ENCODE data around the gene SPNS3. TPM values are rescaled to one million over a fixed set of nuclear protein-coding genes. Genes with fewer than 3 reads are reported as not detected.
A peak's percentile ranks its signal among the peaks of the same experiment; 100 is the strongest.

Gene SPNS3
- total RNA-seq, 2 donors from 2014 or later = 1.8 to 1.9 TPM

- H3K4me3 Mint-ChIP-seq = peak overlapping the region; percentile 84
- ATAC-seq = no peak
- peaks cover 22% of the 10 kb centered on the region for H3K4me1 Mint-ChIP-seq
- H3K9me3 ChIP-seq (ENCODE audit: control insufficient read depth, low read length, poor library complexity, severe bottlenecking) = no peaks in the 10 kb centered on the region
- H3K27me3 Mint-ChIP-seq = no peaks in the 10 kb centered on the region
- H3K36me3 Mint-ChIP-seq (ENCODE audit: low read depth) = peaks cover 2% of the 10 kb centered on the region
- no peak overlapping the region for H3K27ac Mint-ChIP-seq
- DNase-seq = no peak
Observed at GRCh38 chr17:4479982-4480751, 46.4 kb downstream of the SPNS3 start.

GRCh38 chr17:4480929-4481898 lies 47.5 kb downstream of the SPNS3 start:
- H3K4me3 Mint-ChIP-seq = peak overlapping the region; percentile 84
- peaks cover 2% of the 10 kb centered on the region for H3K36me3 Mint-ChIP-seq (ENCODE audit: low read depth)
- H3K4me1 Mint-ChIP-seq = peaks cover 27% of the 10 kb centered on the region
- H3K27ac Mint-ChIP-seq = peak overlapping the region; percentile 77
- DNase-seq (no peak), ATAC-seq (peak; percentile 62)
- no peaks in the 10 kb centered on the region for H3K27me3 Mint-ChIP-seq
- no peaks in the 10 kb centered on the region for H3K9me3 ChIP-seq (ENCODE audit: control insufficient read depth, low read length, poor library complexity, severe bottlenecking)

DNA sequence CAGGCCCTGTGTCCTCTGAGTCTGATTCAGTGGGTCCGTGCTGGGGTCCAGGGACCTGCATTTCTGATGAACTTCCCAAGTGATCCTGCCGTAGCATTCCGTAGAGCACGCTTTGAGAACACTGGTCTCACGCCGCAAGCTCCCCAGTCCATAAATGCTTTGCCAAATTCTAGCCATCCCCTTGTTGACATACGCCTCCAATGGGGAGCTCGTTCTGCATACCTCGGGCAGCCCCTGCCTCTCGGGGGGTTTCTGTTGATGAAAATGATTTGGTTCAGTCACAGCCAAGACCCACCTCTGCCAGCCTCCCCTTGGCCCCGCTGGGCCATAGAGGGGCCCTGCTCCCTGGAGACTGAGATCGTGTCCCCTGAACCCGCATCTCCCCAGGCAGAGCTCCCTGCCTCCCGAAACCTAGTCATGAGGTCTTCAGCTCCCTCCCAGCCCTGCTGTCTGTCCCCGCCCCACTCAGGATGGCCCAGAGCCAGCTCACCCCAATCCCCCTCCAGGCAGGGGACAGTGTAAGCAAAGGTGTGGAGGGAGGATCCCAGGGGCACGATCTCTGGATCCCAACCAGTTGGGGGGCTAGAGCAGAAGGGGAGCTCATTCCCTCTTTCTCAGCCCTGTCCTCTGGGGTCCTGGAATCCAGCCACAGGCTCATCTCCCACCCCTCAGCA lies 48.7 kb downstream of the SPNS3 start:
- H3K27me3 Mint-ChIP-seq = no peaks in the 10 kb centered on the region
- H3K4me3 Mint-ChIP-seq = peak overlapping the region; percentile 63
- H3K9me3 ChIP-seq (ENCODE audit: control insufficient read depth, low read length, poor library complexity, severe bottlenecking) = no peaks in the 10 kb centered on the region
- ATAC-seq (no peak), DNase-seq (no peak)
- H3K27ac Mint-ChIP-seq = peak overlapping the region; percentile 77
- peaks cover 37% of the 10 kb centered on the region for H3K4me1 Mint-ChIP-seq
- no peaks in the 10 kb centered on the region for H3K36me3 Mint-ChIP-seq (ENCODE audit: low read depth)

- Mint-ChIP-seq H3K27ac (no peak overlapping the region), H3K36me3 (ENCODE audit: low read depth) (no peaks in the 10 kb centered on the region), H3K4me1 (peaks cover 37% of the 10 kb centered on the region), H3K4me3 (peak overlapping the region; percentile 63), H3K27me3 (no peaks in the 10 kb centered on the region)
- DNase-seq = no peak
- H3K9me3 ChIP-seq (ENCODE audit: control insufficient read depth, low read length, poor library complexity, severe bottlenecking) = no peaks in the 10 kb centered on the region
- ATAC-seq = no peak
Observed at GRCh38 chr17:4483012-4483840, 49.5 kb downstream of the SPNS3 start.

- H3K27me3 Mint-ChIP-seq = no peaks in the 10 kb centered on the region
- ATAC-seq (peak; percentile 91), DNase-seq (peak in 1 of 3 donors; percentile 25)
- no peaks in the 10 kb centered on the region for H3K9me3 ChIP-seq (ENCODE audit: control insufficient read depth, low read length, poor library complexity, severe bottlenecking)
- peak overlapping the region; percentile 78 for H3K27ac Mint-ChIP-seq
- no peaks in the 10 kb centered on the region for H3K36me3 Mint-ChIP-seq (ENCODE audit: low read depth)
- peak overlapping the region; percentile 91 for H3K4me3 Mint-ChIP-seq
- peaks cover 36% of the 10 kb centered on the region for H3K4me1 Mint-ChIP-seq
Observed at GRCh38 chr17:4485676-4486646, 52.2 kb downstream of the SPNS3 start.

- Mint-ChIP-seq H3K27me3 (no peaks in the 10 kb centered on the region), H3K27ac (peak overlapping the region; percentile 78), H3K4me3 (peak overlapping the region; percentile 55), H3K36me3 (ENCODE audit: low read depth) (no peaks in the 10 kb centered on the region), H3K4me1 (peaks cover 28% of the 10 kb centered on the region)
- ATAC-seq = no peak
- no peaks in the 10 kb centered on the region for H3K9me3 ChIP-seq (ENCODE audit: control insufficient read depth, low read length, poor library complexity, severe bottlenecking)
- no peak for DNase-seq
Observed at GRCh38 chr17:4487296-4487695, 53.6 kb downstream of the SPNS3 start.

DNA sequence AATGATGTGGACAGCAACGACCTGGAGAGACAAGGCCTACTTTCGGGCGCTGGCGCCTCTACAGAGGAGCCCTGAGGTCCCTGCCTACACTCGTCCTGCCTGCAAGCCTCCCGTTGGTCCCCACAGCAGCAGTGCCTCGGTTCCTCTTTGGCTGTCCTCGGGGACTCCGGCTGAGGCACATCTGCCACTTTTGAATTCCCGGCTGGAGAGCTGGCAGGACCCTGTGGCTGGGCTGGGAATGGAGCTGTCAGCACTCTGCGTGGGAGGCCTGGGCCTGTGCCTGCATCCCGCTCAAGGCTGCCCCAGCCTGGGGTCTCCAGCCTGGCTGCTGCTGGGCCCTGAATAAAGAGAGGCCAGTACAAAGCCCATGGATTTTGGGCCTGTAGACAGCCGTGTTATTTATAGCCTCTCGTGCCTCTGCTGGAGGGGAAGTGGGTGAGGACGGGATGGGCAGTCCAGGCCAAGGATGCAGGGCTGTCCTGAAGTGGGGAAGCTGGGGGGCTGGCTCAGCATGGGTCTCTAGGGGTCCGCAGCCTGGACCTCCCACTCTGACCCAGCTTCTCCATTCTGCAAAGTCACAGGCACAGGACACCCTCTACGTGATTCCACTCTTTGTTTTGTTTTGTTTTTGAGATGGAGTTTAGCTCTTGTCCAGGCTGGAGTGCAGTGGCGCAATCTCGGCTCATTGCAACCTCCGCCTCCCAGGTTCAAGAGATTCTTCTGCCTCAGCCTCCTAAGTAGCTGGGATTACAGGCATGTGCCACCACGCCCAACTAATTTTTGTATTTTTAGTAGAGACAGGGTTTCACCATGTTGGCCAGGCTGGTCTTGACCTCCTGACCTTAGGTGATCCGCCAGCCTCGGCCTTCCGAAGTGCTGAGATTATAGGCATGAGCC lies 54.3 kb downstream of the SPNS3 start:
- no peak overlapping the region for H3K4me3 Mint-ChIP-seq
- H3K36me3 Mint-ChIP-seq (ENCODE audit: low read depth) = no peaks in the 10 kb centered on the region
- no peak overlapping the region for H3K27ac Mint-ChIP-seq
- ATAC-seq (no peak), DNase-seq (no peak)
- peaks cover 31% of the 10 kb centered on the region for H3K4me1 Mint-ChIP-seq
- H3K27me3 Mint-ChIP-seq = no peaks in the 10 kb centered on the region
- no peaks in the 10 kb centered on the region for H3K9me3 ChIP-seq (ENCODE audit: control insufficient read depth, low read length, poor library complexity, severe bottlenecking)

DNA sequence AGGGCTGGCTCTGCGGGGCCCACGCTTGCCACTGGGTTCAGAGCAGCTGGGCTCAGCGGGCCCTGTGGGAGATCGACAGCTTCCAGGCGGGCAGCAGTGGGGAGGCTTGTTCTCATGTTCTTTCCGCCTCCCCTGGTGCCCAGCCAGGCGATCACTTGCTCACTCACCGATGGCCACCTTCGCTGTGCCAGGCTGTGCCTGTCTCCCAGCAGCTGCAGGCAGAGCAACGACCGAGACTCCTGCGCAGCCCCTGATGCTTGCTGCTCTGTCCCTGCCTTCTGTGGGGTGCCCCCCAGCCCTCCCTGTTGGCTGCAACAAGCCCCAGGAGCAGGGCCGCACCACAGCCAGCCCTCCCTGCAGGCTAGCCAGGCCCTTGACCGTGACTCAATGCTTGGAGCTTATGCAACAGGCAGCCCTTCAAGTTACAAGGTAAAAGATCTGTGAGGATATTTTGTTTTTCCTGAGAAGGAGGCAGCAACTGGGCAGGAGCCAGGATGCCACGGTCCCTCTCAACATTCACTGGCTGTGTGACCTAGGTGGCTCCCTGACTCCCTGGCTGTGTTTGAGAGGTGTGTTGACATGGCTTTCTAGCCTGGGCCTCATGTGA lies 55.4 kb downstream of the SPNS3 start:
- ATAC-seq (no peak), DNase-seq (no peak)
- H3K27ac Mint-ChIP-seq = no peak overlapping the region
- H3K4me1 Mint-ChIP-seq = peaks cover 27% of the 10 kb centered on the region
- no peaks in the 10 kb centered on the region for H3K36me3 Mint-ChIP-seq (ENCODE audit: low read depth)
- no peak overlapping the region for H3K4me3 Mint-ChIP-seq
- no peaks in the 10 kb centered on the region for H3K27me3 Mint-ChIP-seq
- H3K9me3 ChIP-seq (ENCODE audit: control insufficient read depth, low read length, poor library complexity, severe bottlenecking) = no peaks in the 10 kb centered on the region

DNA sequence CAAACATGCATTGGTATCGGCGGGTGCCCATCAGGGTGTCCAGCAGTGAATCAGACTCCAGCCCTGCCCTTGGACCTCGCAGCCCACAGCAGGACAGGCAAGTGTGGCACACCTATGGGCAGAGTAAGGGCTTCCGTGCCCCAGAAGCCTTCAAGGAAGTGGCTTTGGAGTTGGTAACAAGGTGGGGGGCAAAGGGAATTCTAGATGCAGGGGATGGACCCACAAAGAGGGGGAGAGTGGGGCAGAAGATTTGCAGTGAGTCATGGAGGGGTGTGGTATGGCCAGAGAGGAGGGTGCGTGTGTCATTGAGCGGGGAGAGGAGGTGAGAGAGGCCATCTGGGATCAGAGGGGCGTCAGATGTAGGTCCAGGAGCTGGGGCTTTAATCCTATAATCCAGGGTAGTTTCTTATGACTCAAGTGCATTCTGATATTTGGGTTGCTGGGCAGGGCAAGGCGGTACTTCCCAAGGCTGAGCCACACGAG lies 56.4 kb downstream of the SPNS3 start:
- H3K36me3 Mint-ChIP-seq (ENCODE audit: low read depth) = no peaks in the 10 kb centered on the region
- peaks cover 27% of the 10 kb centered on the region for H3K4me1 Mint-ChIP-seq
- no peak overlapping the region for H3K4me3 Mint-ChIP-seq
- DNase-seq (no peak), ATAC-seq (no peak)
- H3K9me3 ChIP-seq (ENCODE audit: control insufficient read depth, low read length, poor library complexity, severe bottlenecking) = no peaks in the 10 kb centered on the region
- H3K27ac Mint-ChIP-seq = no peak overlapping the region
- no peaks in the 10 kb centered on the region for H3K27me3 Mint-ChIP-seq

- H3K9me3 ChIP-seq (ENCODE audit: control insufficient read depth, low read length, poor library complexity, severe bottlenecking) = no peaks in the 10 kb centered on the region
- DNase-seq (no peak), ATAC-seq (no peak)
- Mint-ChIP-seq H3K27me3 (no peaks in the 10 kb centered on the region), H3K27ac (no peak overlapping the region), H3K4me3 (no peak overlapping the region), H3K36me3 (ENCODE audit: low read depth) (no peaks in the 10 kb centered on the region), H3K4me1 (peaks cover 26% of the 10 kb centered on the region)
Observed at GRCh38 chr17:4490637-4491061, 56.9 kb downstream of the SPNS3 start.

Measured in T-helper 17 cell (primary cell).